Purkinje cell (primary cell): ENCODE measurements around the gene GPD1. TPM values are rescaled to one million over a fixed set of nuclear protein-coding genes. Genes with fewer than 3 reads are reported as not detected.

Experiments
- polyA plus RNA-seq: library from polyadenylated mRNA; unstranded; fragments of >200 nt; fragmentation: Nextera tagmentation; gene quantifications from 2 replicates; pipeline ENCODE4 v1.2.1, GENCODE V29; 2014

The GPD1 gene
- 0.25 and 3.1 TPM in 2 replicates for polyA plus RNA-seq

DNA sequence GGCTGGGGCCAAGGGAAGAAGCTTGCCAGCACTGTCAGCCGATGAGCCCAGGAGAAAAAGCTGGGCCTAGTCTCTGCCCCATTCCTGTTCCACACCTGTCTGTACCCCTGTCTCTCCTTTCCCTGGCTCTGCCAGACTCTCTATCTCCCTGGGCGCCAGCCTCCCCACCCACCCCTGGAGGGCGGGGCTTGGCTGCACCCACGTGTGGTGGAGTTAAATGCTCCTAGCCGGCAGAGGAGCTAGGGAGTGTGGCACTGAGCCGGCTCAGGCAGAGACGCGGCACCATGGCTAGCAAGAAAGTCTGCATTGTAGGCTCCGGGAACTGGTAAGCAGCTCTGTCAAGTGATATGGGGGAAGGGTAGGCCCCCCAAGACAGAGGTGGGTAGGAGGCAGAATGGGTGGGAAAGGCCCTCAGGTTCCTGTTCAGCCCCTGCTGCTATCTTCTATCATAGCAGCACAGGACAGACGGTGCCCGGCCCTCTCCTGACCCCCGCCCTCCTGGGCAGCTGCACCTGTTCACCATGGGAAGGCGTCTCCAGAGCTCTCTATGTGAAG lies at the start of gene GPD1:
GPD1 (plus strand) TSS at position 242 of the 555 bp plus-strand sequence; CDS start at position 285, 43 bp downstream.

DNA sequence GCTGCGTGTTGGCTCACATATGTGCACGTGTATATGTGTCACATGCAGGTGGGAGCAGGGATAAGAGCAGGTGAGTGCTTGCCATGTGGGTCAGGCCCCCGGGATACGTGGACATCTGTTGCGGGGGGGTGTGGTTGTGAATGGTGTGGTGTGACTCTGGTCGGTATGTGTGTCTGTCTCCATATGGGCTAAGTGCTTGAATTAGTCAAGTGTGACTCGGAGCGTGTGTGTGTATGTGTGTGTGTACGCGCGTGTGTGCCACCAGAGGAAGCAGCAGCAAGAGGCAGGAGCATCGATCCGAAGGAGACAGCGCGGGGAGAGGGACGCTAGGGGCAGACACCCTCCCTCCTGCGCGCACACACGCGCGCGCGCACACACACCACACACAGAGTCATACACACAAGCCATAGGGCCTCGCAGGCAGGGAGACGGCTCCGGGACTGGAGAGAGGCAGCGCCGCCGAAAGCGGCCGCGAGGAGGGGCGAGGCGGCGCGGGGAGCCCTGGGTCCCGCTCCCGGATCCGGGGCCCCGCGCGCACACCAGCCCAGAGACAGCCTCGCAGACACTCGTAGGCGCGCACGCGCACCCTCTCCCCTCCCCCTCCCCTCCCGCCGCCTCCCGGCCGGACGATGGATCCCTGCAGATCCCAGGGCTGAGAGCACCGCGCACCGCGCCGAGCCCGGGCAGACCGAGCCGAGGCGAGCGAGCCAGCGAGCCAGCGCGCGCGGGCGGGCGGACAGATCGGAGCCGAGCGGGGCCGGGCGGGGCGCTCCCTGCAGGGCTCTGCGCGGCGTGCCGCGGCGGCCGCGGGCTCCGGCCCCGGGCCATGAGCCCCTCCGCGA lies 46.6 kb upstream of the GPD1 start, which contains the start of gene ASIC1:
ASIC1 (plus strand) TSS at position 597 of the 842 bp plus-strand sequence. CDS start 1,171 bp downstream, outside the sequence.

DNA sequence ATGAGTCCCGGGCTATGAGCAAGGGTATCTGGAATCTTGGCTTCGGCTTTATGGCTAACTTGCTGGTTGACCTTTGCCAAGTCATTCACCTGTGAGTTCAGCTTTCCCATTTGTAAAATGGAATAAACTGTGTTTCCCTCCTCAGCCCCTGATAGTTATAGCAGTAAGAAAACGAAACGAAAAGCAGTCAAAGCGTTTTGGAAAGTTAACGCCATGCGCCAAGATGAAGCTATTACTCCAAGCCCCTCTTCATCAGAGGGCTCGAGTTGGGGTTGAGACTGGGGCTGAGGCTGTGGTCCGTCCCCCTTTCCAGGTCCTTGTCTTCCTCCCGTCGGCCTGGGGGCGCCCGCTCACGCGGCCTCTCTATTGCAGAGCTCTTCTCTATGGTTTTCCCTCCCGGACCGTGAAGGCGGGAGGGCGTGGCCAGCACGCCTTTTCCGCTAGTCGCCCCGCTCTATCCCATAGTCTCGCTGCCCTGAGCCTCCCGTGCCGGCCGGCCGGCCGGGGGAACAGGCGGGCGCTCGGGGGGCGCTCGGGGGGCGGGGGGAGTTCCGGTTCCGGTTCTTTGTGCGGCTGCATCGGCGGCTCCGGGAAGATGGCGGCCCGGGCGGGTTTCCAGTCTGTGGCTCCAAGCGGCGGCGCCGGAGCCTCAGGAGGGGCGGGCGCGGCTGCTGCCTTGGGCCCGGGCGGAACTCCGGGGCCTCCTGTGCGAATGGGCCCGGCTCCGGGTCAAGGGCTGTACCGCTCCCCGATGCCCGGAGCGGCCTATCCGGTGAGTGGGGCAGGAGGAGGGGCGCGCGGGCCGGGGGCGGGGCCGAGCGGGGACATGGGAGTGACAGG lies 18.8 kb upstream of the GPD1 start, which contains the start of gene SMARCD1:
SMARCD1 (plus strand) TSS at position 568 of the 840 bp plus-strand sequence; CDS start at position 596, 28 bp downstream.

DNA sequence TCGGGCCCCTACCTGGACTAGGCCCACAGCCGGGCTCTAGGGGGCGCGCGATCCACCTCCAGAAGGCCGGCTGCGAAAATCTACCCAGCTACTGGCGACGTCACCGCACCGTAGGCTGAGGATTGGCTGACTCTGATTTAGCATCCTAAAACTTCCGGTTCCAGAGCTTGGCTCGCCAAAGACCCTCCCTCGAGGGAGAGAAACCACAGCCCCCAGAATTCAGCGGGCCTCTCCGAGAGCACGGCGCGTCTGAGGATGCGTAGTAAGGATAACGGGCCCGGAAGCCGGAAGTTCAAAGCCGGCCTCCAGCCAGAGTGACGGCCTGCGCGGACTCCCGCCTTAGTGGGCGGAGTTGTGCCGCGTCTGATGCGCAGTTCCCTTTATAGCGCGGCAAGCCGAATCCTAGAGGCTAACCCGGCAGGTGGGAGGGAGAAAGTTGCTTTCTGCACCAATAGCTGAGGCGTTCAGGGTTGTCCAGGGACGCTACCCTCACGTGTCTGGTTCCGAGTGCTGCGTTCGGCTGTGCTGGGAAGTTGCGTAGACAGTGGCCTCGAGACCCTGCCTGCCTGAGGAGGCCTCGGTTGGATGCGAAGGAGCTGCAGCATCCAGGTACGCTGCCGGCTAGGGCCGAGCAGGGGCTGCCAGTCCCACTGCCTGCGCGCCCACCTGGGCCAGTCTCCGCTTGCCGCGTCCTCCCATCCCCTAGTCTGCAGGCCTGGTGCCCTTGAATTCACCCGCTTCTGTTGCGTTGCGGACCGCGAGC lies 8.1 kb downstream of the GPD1 start, which contains the start of gene COX14:
COX14 (plus strand) TSS at position 544 of the 763 bp plus-strand sequence. CDS start 7,808 bp downstream, outside the sequence.

Other genes starting within 250 kb of the GPD1 start
- 846 and 1,023 TPM in 2 replicates for gene FAIM2, start 200.1 kb upstream of the GPD1 start, polyA plus RNA-seq
- not detected in 2 replicates for gene AQP2, start 153.3 kb upstream of the GPD1 start, polyA plus RNA-seq
- not detected in 2 replicates for gene AQP5, start 142.1 kb upstream of the GPD1 start, polyA plus RNA-seq
- 0.12 TPM in 1 of 2 replicates, not detected in the other for gene AQP6, start 131.1 kb upstream of the GPD1 start, polyA plus RNA-seq
- 5.0 and 5.4 TPM in 2 replicates for gene RACGAP1, start 78.5 kb upstream of the GPD1 start, polyA plus RNA-seq
- 14.0 and 20.6 TPM in 2 replicates for gene ASIC1, start 46.4 kb upstream of the GPD1 start, polyA plus RNA-seq
- 4.7 and 6.0 TPM in 2 replicates for gene SMARCD1, start 18.7 kb upstream of the GPD1 start, polyA plus RNA-seq
- 492 and 586 TPM in 2 replicates for gene COX14, start 8.2 kb downstream of the GPD1 start, polyA plus RNA-seq
- 11.2 and 12.0 TPM in 2 replicates for gene CERS5, start 63.4 kb downstream of the GPD1 start, polyA plus RNA-seq
- 14.1 and 16.2 TPM in 2 replicates for gene LIMA1, start 179.5 kb downstream of the GPD1 start, polyA plus RNA-seq